NCI-H748 (cell line): ENCODE results near the gene ARHGEF1.
"Not testable (repeated sequence)": the region's sequence is repeated elsewhere in the genome, so short reads cannot be mapped to it uniquely, and the experiment has no call there.

Experiments used
- DNase-seq: peaks from one replicate; lab custom pipeline; 2025; ENCODE audit not compliant: unreplicated experiment; lab: John Stamatoyannopoulos, UW

The ARHGEF1 gene

GRCh38 chr19:41929536-41930071 is 46.6 kb downstream of the ARHGEF1 start:
- no peak for DNase-seq

- DNase-seq: no peak
Measured at GRCh38 chr19:41930322-41930722, 47.3 kb downstream of the ARHGEF1 start.

GRCh38 chr19:41930926-41931592 is 48.1 kb downstream of the ARHGEF1 start:
- DNase-seq: no peak

GRCh38 chr19:41932259-41932719 is 49.3 kb downstream of the ARHGEF1 start:
- no peak for DNase-seq

- no peak for DNase-seq
Measured at GRCh38 chr19:41932720-41933332, 49.8 kb downstream of the ARHGEF1 start.

GRCh38 chr19:41933693-41934426 is 50.9 kb downstream of the ARHGEF1 start:
- no peak for DNase-seq

- DNase-seq: peak; percentile 80
Measured at GRCh38 chr19:41934849-41935374, 51.9 kb downstream of the ARHGEF1 start.

GRCh38 chr19:41935760-41936415 is 52.9 kb downstream of the ARHGEF1 start:
- DNase-seq: no peak

- no peak for DNase-seq
Measured at GRCh38 chr19:41936416-41936850, 53.4 kb downstream of the ARHGEF1 start.

- no peak for DNase-seq
Measured at GRCh38 chr19:41936961-41937360, 54.0 kb downstream of the ARHGEF1 start.

- DNase-seq: no peak
Measured at GRCh38 chr19:41937525-41938468, 54.8 kb downstream of the ARHGEF1 start.

GRCh38 chr19:41939209-41939608 is 56.2 kb downstream of the ARHGEF1 start:
- not testable (repeated sequence) for DNase-seq

- peak; percentile 78 for DNase-seq
Measured at GRCh38 chr19:41939861-41940730, 57.1 kb downstream of the ARHGEF1 start.

GRCh38 chr19:41940731-41941409 is 57.9 kb downstream of the ARHGEF1 start:
- no peak for DNase-seq

GRCh38 chr19:41941410-41942202 is 58.6 kb downstream of the ARHGEF1 start:
- no peak for DNase-seq

GRCh38 chr19:41944336-41944735 is 61.4 kb downstream of the ARHGEF1 start:
- no peak for DNase-seq

GRCh38 chr19:41945135-41945766 is 62.3 kb downstream of the ARHGEF1 start:
- no peak for DNase-seq
